ENCODE measurements around the gene RAD51B.
"Not testable (repeated sequence)": the region's sequence is repeated elsewhere in the genome, so short reads cannot be mapped to it uniquely, and the experiment has no call there.

The RAD51B gene

GRCh38 chr14:68181519-68182326 is 362.1 kb downstream of the RAD51B start:
- Histone ChIP-seq H3K27me3 (ENCODE audit: insufficient read depth, poor library complexity, severe bottlenecking) (no peaks in the 10 kb centered on the region), H3K4me3 (ENCODE audit: severe bottlenecking) (no peak overlapping the region), H3K4me1 (ENCODE audit: insufficient read depth, poor library complexity, severe bottlenecking) (peaks cover 11% of the 10 kb centered on the region), H3K9me3 (ENCODE audit: severe bottlenecking) (no peaks in the 10 kb centered on the region), H3K27ac (ENCODE audit: poor library complexity, severe bottlenecking) (peak overlapping the region; percentile 15), H3K36me3 (ENCODE audit: low read depth) (no peaks in the 10 kb centered on the region)
- no peak for TF ChIP-seq CTCF (IDR thresholded peaks at IDR 0.05; ENCODE audit: poor library complexity, severe bottlenecking)
- no peak for DNase-seq (ENCODE audit: low spot score)
- ATAC-seq (ENCODE audit: low read depth), result peak; percentile 88

GRCh38 chr14:68182492-68182891 is 362.9 kb downstream of the RAD51B start:
- no peak overlapping the region for H3K27ac ChIP-seq (ENCODE audit: poor library complexity, severe bottlenecking)
- TF ChIP-seq CTCF (IDR thresholded peaks at IDR 0.05; ENCODE audit: poor library complexity, severe bottlenecking), result no peak
- peaks cover 11% of the 10 kb centered on the region for H3K4me1 ChIP-seq (ENCODE audit: insufficient read depth, poor library complexity, severe bottlenecking)
- no peak for ATAC-seq (ENCODE audit: low read depth)
- H3K36me3 ChIP-seq (ENCODE audit: low read depth), result no peaks in the 10 kb centered on the region
- no peak for DNase-seq (ENCODE audit: low spot score)
- no peaks in the 10 kb centered on the region for H3K27me3 ChIP-seq (ENCODE audit: insufficient read depth, poor library complexity, severe bottlenecking)
- no peak overlapping the region for H3K4me3 ChIP-seq (ENCODE audit: severe bottlenecking)
- no peaks in the 10 kb centered on the region for H3K9me3 ChIP-seq (ENCODE audit: severe bottlenecking)

- H3K9me3 ChIP-seq (ENCODE audit: severe bottlenecking); H3K36me3 ChIP-seq (ENCODE audit: low read depth); DNase-seq (ENCODE audit: low spot score); H3K27me3 ChIP-seq (ENCODE audit: insufficient read depth, poor library complexity, severe bottlenecking); H3K27ac ChIP-seq (ENCODE audit: poor library complexity, severe bottlenecking); ATAC-seq (ENCODE audit: low read depth); H3K4me3 ChIP-seq (ENCODE audit: severe bottlenecking): not testable (repeated sequence)
- H3K4me1 ChIP-seq (ENCODE audit: insufficient read depth, poor library complexity, severe bottlenecking), result peaks cover 14% of the 10 kb centered on the region
Observed at GRCh38 chr14:68186500-68187276, 367.1 kb downstream of the RAD51B start.

GRCh38 chr14:68188174-68188573 is 368.6 kb downstream of the RAD51B start:
- ATAC-seq (ENCODE audit: low read depth) (no peak), DNase-seq (ENCODE audit: low spot score) (no peak)
- no peak overlapping the region for H3K27ac ChIP-seq (ENCODE audit: poor library complexity, severe bottlenecking)
- no peak overlapping the region for H3K4me3 ChIP-seq (ENCODE audit: severe bottlenecking)
- TF ChIP-seq CTCF (IDR thresholded peaks at IDR 0.05; ENCODE audit: poor library complexity, severe bottlenecking), result no peak
- H3K4me1 ChIP-seq (ENCODE audit: insufficient read depth, poor library complexity, severe bottlenecking), result peaks cover 12% of the 10 kb centered on the region
- no peaks in the 10 kb centered on the region for H3K27me3 ChIP-seq (ENCODE audit: insufficient read depth, poor library complexity, severe bottlenecking)
- no peaks in the 10 kb centered on the region for H3K36me3 ChIP-seq (ENCODE audit: low read depth)
- H3K9me3 ChIP-seq (ENCODE audit: severe bottlenecking), result no peaks in the 10 kb centered on the region

- DNase-seq (ENCODE audit: low spot score), result no peak
- no peak overlapping the region for H3K4me3 ChIP-seq (ENCODE audit: severe bottlenecking)
- peaks cover 12% of the 10 kb centered on the region for H3K4me1 ChIP-seq (ENCODE audit: insufficient read depth, poor library complexity, severe bottlenecking)
- TF ChIP-seq CTCF (IDR thresholded peaks at IDR 0.05; ENCODE audit: poor library complexity, severe bottlenecking), result no peak
- no peaks in the 10 kb centered on the region for H3K36me3 ChIP-seq (ENCODE audit: low read depth)
- no peaks in the 10 kb centered on the region for H3K9me3 ChIP-seq (ENCODE audit: severe bottlenecking)
- H3K27me3 ChIP-seq (ENCODE audit: insufficient read depth, poor library complexity, severe bottlenecking), result no peaks in the 10 kb centered on the region
- no peak overlapping the region for H3K27ac ChIP-seq (ENCODE audit: poor library complexity, severe bottlenecking)
- ATAC-seq (ENCODE audit: low read depth), result no peak
Observed at GRCh38 chr14:68190032-68190431, 370.5 kb downstream of the RAD51B start.

All from RWPE2 (cell line).